ENCODE measurements around the gene TBCD. TPM values are rescaled to one million over a fixed set of nuclear protein-coding genes. Genes with fewer than 3 reads are reported as not detected.

Gene TBCD
- total RNA-seq, 1 experiment from 2014 or later: 129 TPM

- H3K4ac ChIP-seq (ENCODE audit: low read depth, low read length): no peak overlapping the region
- no peaks in the 10 kb centered on the region for H3K79me2 ChIP-seq (ENCODE audit: insufficient read depth, low read length)
- H3K27ac ChIP-seq (ENCODE audit: insufficient read length, low read depth, low read length): no peak overlapping the region
- H3K23me2 ChIP-seq (ENCODE audit: insufficient read length, low read depth, low read length, poor library complexity, severe bottlenecking): no peaks in the 10 kb centered on the region
- H3K56ac ChIP-seq (ENCODE audit: insufficient read length, low read depth, low read length): no peak overlapping the region
- TF ChIP-seq CTCF (conservative IDR thresholded peaks at IDR 0.05): no peak
- H3T11ph ChIP-seq (ENCODE audit: low read length): no peak overlapping the region
- H3K36me3 Mint-ChIP-seq (ENCODE audit: insufficient read depth in 1 of 3, low read depth in 3 of 3): peaks cover 90 to 93% (median 92%) of the 10 kb centered on the region in 3 experiments
- peaks cover 95 to 99% of the 10 kb centered on the region in 2 experiments for H3K9me3 Mint-ChIP-seq
- H2BK15ac ChIP-seq (ENCODE audit: low read depth, low read length): no peak overlapping the region
- H3K4me2 ChIP-seq (ENCODE audit: insufficient read depth, insufficient read length, low read length): no peak overlapping the region
- no peak overlapping the region for H2AK5ac ChIP-seq (ENCODE audit: insufficient read length, low read length)
- H3K27me3 ChIP-seq (ENCODE audit: insufficient read depth, low read length): no peaks in the 10 kb centered on the region
- H3K27me3 Mint-ChIP-seq (ENCODE audit: low read depth): peaks cover 34% of the 10 kb centered on the region
- H2AFZ ChIP-seq (ENCODE audit: low read length): no peak overlapping the region
- H3K4me3 Mint-ChIP-seq: no peak overlapping the region
- no peaks in the 10 kb centered on the region for H4K20me1 ChIP-seq (ENCODE audit: control insufficient read depth, insufficient read depth, insufficient read length)
- no CpG with 5 or more reads among the region's 18 CpGs for WGBS (ENCODE audit: extremely low coverage, insufficient read length, low lambda C conversion rate)
- no peak overlapping the region for H2BK20ac ChIP-seq (ENCODE audit: low read depth, low read length, poor library complexity, severe bottlenecking)
- no peak overlapping the region for H2BK12ac ChIP-seq (ENCODE audit: insufficient read length, low read depth, low read length)
- no peak overlapping the region for H3K27ac Mint-ChIP-seq
- no peak overlapping the region for H3K23ac ChIP-seq (ENCODE audit: insufficient read length, low read depth, low read length)
- H4K5ac ChIP-seq (ENCODE audit: insufficient read length, low read depth, low read length): no peak overlapping the region
- no peaks in the 10 kb centered on the region for H3K79me1 ChIP-seq (ENCODE audit: insufficient read depth, low read depth, low read length, poor library complexity, severe bottlenecking)
- H3K14ac ChIP-seq (ENCODE audit: insufficient read depth, low read length): no peak overlapping the region
- no peak overlapping the region for H2BK5ac ChIP-seq (ENCODE audit: insufficient read length, low read length)
- peaks cover 88% of the 10 kb centered on the region for H3K9me3 ChIP-seq (ENCODE audit: control insufficient read depth, low read depth, low read length)
- H3K18ac ChIP-seq (ENCODE audit: insufficient read length, low read depth, low read length): no peak overlapping the region
- H4K91ac ChIP-seq (ENCODE audit: insufficient read length, low read depth, low read length): no peak overlapping the region
- H4K8ac ChIP-seq (replicated peaks; ENCODE audit: insufficient read length, low read depth, low read length): no peak overlapping the region
- no peak overlapping the region for H3K9ac ChIP-seq (ENCODE audit: extremely low read depth, insufficient read length, low read length)
- H3K4me1 Mint-ChIP-seq: no peaks in the 10 kb centered on the region
- no peak overlapping the region for H2BK120ac ChIP-seq (ENCODE audit: low read depth, low read length, poor library complexity, severe bottlenecking)
- DNase-seq: no peak
- no peaks in the 10 kb centered on the region for H3K4me1 ChIP-seq (ENCODE audit: insufficient read depth, low read length)
These were observed 196.2 kb downstream of the TBCD start for GRCh38 chr17:82948081-82948511.
